Fibroblast of villous mesenchyme (primary cell): ENCODE data around the gene IMP4. TPM values are rescaled to one million over a fixed set of nuclear protein-coding genes. Genes with fewer than 3 reads are reported as not detected.

ENCODE experiments used
- DNase-seq: peaks from one replicate; pipeline ENCODE4 v3.0.0-alpha.2; 2010; ENCODE audit warnings: low read depth
- H3K4me3 ChIP-seq: 2 replicates; pipeline ENCODE4 v1.5.1; 2011; ENCODE audit warnings: low read depth, mild to moderate bottlenecking, low read length
- CTCF ChIP-seq: IDR thresholded peaks from 2 replicates; pipeline ENCODE4 v1.5.1; 2012; ENCODE audit warnings: low read depth, mild to moderate bottlenecking, low read length; ENCODE audit not compliant: insufficient read depth
- total RNA-seq: library from RNA; depleted of rRNA; stranded (reverse); fragments of >200 nt; gene quantifications from 2 replicates; pipeline ENCODE4 v1.2.3, GENCODE V29; 2012

The IMP4 gene
- 60.5 and 68.0 TPM in 2 replicates for total RNA-seq

GRCh38 chr2:130342533-130343275 lies at the start of gene IMP4:
TSS of gene IMP4 (plus strand) at chr2:130342897. CDS start at chr2:130342933, 36 bp downstream.
- TF ChIP-seq CTCF = peak; percentile 45
- peak; percentile 100 for DNase-seq
- peak within 1 kb of the TSS; percentile 91 for H3K4me3 ChIP-seq

GRCh38 chr2:130300258-130300969 lies 42.3 kb upstream of the IMP4 start:
- no peak for TF ChIP-seq CTCF
- no peak for DNase-seq
- H3K4me3 ChIP-seq = no peak overlapping the region

- no peak for DNase-seq
- no peak for TF ChIP-seq CTCF
- no peak overlapping the region for H3K4me3 ChIP-seq
Measured at GRCh38 chr2:130300970-130301348, 41.7 kb upstream of the IMP4 start.

GRCh38 chr2:130302164-130302886 lies 40.4 kb upstream of the IMP4 start:
- no peak for DNase-seq
- H3K4me3 ChIP-seq = no peak overlapping the region
- TF ChIP-seq CTCF = no peak

GRCh38 chr2:130303169-130303568 lies 39.5 kb upstream of the IMP4 start:
- TF ChIP-seq CTCF = no peak
- no peak overlapping the region for H3K4me3 ChIP-seq
- no peak for DNase-seq

GRCh38 chr2:130304726-130305125 lies 38.0 kb upstream of the IMP4 start:
- no peak overlapping the region for H3K4me3 ChIP-seq
- no peak for TF ChIP-seq CTCF
- no peak for DNase-seq
